GM19397 (cell line): Measurements from ENCODE around the gene PTPRU.

Experiments used
- ATAC-seq: cut with Tn5 transposase; IDR thresholded peaks from one replicate; pipeline ENCODE4 v1.9.1; 2021; ENCODE audit warnings: mild to moderate bottlenecking, moderate library complexity; ENCODE audit not compliant: unreplicated experiment

The PTPRU gene

DNA sequence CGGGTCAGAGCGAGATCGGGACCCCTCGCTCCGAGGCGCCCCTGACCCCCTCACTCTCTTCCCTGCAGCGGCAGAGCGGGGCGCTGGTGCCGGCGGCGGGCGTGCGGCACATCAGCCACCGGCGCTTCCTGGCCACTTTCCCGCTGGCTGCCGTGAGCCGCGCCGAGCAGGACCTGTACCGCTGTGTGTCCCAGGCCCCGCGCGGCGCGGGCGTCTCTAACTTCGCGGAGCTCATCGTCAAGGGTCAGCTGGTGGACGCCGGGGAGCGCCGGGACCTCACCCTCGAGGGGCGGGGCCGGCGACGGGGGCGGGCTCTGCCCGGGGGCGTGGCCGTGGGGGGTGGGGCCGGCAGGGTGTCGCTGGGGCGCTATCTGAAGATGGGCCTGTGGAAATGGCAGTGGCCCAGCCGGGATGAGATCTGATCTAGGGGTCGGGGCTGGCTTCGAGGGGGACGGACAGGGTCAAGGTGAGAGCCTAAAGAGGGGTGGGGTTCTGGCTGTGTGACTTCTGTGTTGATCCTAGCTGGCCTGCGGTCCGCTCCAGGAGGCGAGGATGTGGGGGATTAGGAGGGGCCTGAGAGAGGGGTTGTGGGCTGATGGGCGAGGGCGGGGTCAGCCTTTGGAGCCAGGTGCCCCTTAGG is 23.6 kb downstream of the PTPRU start:
- ATAC-seq, result no peak

DNA sequence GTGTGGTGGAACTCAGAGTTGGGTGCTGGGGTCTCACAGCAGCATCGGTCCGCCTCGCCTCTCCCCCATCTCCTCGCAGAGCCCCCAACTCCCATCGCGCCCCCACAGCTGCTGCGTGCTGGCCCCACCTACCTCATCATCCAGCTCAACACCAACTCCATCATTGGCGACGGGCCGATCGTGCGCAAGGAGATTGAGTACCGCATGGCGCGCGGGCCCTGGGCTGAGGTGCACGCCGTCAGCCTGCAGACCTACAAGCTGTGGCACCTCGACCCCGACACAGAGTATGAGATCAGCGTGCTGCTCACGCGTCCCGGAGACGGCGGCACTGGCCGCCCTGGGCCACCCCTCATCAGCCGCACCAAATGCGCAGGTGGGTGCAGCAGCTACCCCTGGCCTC is 24.2 kb downstream of the PTPRU start:
- ATAC-seq, result no peak

DNA sequence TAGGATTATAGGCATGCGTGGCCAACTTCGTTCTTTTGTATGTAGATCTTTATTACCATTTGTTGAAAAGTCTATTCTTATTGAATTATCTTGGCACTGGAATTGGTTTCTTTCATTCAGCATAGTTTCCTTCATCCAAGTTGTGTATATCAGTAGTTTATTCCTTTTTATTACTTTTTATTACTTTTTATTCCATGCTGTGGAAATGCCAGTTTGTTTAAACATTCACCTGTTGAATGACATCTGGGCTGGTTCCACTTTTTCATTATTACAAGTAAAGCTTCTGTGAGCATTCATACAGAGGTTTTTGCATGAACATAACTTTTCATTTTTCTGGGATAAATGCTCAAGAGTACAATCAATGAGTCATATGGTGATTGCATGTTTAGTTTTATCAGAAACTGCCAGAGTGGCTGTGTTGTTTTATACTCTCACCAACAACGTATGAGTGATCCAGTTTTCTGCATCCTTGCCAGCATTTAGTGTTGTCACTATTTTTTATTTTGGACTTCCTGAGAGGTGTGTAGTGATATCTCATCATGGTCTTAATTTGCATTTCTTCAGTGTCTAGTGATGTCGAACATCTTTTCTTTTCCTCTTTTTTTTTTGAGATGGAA is 28.6 kb downstream of the PTPRU start:
- ATAC-seq, result no peak

DNA sequence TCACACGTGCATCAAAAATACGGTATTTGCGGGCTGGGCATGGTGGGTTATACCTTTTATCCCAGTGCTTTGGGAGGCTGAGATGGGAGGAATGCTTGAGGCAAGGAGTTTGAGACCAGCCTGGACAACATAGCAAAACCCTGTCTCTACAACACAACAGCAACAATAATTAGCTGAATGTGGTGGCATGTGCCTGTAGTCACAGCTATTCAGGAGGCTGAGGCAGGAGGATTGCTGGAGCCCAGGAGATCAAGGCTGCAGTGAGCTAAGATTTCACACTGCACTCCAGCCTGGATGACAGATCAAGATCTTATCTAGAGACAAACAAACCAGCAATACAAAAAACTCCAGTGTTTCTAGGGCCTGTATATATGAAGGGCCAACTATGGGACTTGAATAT is 30.6 kb downstream of the PTPRU start:
- no peak for ATAC-seq

DNA sequence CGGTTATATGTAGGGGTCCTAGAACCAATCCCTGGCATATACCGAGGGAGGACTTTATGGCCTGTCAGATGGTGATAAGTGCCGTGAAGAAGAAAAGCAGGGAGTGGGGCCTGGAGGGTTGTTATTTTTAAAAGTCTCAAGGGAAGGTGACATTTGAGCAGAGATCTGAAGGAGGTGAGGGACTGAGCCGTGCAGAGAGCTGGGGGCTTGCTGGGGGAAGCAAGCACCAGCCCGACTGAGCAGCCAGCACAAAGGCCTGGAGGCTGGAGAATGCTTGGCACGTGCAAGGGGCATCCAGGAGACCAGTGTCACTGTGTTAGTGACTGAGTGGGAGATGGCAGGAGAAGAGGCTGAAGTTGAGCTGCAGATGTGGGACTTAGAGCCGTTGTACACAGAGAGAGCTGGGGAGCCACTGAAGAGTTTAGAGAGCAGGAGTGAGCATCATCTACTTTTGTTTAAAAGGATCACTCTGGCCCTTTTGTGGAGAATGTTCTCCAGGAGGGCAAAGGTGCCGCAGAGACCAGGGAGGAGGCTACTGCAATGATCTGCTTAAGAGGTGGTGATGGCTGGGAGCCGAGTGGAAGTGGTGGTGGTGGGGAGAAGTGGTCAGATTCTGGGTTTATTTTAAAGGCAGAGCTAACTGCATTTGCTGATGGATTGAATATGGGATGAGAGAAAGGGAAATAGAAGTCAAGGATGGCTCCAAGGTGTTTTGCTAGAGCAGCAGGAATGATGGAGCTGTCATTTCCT is 31.2 kb downstream of the PTPRU start:
- no peak for ATAC-seq

DNA sequence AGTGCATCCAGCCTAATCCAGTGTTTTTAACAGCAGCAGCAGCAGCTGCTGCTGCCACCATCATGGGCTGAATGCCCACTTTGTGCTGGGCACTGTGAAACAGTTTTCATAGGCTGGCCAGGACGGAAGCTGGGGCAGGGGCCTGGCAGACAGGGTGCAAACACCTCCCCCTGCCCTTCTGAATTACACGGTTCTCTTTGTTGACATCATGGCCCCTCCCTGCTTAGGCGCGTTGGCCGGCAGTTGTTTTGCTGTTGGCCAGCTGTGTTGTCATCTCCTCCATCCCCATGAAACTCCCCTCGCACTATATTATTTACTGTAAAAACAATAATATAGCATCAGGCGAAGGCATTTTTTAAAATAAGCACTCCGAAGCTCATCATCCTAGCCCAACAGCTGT is 33.1 kb downstream of the PTPRU start:
- no peak for ATAC-seq

DNA sequence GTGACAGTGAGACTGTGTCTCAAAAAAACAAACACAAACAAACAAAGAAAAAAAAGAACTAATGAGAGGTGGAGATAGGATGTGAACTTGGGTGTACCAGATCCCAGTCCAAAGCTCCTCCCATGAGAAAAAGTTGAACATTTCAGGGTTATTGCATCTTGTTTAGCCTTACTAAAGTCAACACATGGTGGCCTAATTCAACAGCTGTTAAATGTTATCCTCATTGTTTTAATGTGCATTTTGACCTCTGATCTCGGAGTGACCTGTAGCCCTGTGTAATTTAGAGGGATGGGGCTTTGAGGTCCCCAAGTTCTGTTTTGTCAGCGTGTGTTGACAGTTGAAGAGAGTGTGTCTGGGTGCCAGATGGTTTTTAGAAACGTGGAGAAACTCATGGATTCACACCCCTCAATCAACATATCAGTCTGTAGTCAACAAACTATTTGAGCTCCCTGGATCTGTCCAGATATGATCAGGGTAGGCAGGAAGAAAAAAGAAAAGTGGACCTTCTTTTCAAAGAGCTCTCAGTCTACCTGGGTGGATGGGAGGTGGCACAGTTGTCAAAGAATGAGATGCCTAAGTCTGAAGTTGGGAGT is 34.7 kb downstream of the PTPRU start:
- no peak for ATAC-seq

DNA sequence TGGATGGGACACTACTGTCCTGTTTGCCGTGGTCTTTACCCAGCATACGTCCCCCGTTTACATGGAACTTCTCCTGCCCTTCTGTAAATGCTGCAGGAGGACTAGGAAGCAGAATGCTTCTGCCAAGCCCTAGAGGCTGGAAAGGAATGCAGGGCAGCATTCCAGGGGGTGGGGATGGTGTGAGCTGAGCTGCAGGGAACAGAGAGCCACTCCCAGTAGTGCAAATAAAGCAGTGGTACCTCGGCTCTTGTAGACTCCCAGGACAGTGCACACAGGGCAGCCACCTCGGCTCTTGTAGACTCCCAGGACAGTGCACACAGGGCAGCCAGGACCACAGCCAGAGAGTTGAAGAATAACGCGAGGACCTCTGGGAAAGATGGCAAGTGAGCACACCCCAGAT is 35.4 kb downstream of the PTPRU start:
- ATAC-seq, result no peak

DNA sequence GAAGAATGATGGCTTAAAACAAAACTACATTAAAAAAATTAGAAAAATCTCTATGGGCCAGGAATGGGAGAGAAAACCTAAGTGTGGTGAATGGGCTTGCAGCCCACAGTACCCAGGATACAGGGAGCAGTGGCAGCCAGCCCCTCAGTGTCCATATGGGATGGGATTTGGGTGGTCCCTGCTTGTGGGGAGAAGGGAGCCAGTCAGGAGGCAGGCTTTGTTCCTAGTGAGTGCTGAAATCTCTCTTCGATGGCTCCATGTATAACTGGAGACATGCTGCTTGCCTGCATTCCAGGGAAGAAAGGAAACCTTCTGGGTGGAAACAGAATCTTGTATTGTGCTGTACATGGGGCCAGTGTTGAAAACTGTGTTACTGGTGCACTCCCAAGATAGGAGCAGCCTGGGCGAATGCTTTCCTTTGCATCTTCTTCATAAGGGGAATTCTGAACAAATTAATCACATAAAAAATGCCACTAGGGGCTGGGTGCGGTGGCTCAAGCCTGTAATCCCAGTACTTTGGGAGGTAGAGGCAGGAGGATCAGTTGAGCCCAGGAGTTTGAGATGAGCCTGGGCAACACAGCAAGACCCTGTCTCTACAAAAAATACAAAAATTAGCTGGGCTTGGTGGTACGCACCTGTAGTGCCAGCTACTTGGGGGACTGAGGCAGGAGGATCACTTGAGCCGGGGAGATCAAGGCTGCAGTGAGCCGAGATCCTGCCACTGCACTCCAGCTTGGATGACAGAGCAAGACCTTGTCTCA is 36.0 kb downstream of the PTPRU start:
- no peak for ATAC-seq

DNA sequence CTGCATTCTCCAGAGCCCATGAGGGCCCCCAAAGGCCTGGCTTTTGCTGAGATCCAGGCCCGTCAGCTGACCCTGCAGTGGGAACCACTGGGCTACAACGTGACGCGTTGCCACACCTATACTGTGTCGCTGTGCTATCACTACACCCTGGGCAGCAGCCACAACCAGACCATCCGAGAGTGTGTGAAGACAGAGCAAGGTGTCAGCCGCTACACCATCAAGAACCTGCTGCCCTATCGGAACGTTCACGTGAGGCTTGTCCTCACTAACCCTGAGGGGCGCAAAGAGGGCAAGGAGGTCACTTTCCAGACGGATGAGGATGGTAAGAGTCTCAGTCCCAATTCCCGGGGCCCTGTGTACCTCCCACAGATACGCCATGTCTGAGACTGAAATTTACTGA is 39.1 kb downstream of the PTPRU start:
- ATAC-seq, result no peak

DNA sequence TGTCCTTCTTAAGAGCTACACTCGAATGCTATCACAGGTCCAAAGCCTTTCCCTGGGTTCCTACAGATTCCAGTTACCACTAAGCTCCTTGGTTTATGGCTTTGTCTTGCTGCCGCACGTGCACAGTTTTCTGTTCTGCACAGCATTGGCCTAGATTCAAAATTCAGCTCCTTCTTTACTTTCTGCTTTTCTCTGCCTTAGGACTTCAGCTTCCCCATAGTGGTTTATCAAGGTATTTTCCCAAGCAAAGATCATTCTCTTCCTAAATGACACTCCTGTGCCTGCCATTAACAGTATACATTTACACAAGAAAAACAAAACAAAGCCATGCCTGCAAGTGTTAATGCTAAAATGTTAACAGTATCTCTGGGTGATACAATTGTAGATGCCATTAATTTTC is 41.8 kb downstream of the PTPRU start:
- no peak for ATAC-seq

DNA sequence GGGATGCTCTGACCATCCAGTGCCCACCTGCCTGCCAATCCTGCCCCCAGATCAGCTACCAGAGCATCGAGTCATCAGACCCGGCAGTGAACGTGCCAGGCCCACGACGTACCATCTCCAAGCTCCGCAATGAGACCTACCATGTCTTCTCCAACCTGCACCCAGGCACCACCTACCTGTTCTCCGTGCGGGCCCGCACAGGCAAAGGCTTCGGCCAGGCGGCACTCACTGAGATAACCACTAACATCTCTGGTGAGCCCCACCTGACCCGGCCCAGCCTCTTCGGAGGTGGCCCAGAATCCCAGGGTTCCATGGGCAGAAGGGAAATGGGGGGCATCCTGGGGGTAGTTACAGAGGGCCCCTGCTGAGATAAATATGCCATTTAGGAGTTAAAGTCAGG is 43.1 kb downstream of the PTPRU start:
- ATAC-seq, result no peak

DNA sequence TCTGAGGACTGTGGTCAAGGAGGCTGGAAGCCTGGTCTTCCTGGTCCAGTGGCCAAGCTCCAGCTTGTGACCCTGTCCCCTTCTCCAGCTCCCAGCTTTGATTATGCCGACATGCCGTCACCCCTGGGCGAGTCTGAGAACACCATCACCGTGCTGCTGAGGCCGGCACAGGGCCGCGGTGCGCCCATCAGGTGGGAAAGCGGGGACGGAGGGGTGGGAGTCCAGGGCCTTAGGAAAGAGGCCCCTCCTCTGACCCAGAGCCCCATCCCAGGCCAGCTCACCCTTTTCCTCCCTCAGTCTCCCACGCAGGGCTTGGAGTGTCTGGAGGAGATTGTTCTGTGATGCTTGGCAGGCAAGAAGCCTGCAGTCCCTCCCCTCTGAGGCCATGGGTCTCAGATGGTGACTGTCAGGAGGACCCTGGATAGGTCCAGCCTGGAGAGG is 43.6 kb downstream of the PTPRU start:
- no peak for ATAC-seq

DNA sequence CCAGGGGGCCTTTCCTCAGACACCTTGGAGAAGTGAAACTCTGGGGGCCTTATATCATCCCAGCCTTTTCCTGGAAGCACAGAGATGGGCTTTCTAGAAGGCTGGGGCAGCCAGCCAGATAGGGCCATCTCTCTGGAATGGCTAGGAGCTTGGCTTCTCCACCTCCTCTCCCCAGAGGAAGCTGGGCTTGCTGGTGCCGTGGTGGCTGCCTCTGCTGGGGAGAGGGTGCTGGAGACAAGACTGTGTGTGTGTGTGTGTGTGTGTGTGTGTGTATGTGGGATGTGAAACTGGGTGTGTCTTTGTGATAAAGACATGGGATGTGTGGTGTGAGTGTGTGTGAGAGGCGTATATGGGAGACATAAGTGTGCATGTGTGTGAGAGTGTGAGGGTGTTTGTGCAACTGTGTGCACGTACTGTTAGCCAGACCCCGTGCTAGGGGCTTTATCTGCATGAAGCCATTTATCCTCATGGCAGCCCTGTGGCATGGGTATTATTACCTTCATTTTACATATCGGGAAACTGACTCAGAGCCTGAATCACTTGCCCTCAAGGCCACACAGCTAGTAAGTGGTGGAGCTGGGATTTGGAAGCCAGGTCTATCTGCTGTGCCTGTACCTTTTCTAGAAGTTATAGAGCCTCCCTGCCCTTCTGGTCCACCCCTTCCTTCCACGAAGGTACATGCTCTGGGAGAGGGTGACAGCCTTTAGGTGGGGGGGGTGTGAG is 44.2 kb downstream of the PTPRU start:
- ATAC-seq, result no peak

DNA sequence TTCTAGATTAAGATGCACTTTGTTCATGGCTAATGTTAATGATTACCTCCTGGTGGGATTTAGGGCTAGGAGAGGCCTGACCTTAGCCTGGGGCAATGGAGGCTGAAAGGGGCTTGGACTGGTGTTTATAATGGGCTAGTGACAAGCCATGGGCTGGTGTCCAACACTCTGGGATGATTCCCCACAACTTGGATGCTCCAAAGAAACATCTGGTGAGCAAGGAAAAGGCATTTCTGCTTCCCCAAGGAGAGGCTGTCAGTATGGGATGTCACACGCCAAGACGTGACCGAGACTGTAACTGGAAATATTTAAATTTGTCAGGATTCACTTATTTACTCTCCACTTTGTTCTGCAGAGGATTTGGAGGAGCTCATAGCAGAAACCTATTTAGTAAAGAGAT is 45.2 kb downstream of the PTPRU start:
- ATAC-seq, result no peak

DNA sequence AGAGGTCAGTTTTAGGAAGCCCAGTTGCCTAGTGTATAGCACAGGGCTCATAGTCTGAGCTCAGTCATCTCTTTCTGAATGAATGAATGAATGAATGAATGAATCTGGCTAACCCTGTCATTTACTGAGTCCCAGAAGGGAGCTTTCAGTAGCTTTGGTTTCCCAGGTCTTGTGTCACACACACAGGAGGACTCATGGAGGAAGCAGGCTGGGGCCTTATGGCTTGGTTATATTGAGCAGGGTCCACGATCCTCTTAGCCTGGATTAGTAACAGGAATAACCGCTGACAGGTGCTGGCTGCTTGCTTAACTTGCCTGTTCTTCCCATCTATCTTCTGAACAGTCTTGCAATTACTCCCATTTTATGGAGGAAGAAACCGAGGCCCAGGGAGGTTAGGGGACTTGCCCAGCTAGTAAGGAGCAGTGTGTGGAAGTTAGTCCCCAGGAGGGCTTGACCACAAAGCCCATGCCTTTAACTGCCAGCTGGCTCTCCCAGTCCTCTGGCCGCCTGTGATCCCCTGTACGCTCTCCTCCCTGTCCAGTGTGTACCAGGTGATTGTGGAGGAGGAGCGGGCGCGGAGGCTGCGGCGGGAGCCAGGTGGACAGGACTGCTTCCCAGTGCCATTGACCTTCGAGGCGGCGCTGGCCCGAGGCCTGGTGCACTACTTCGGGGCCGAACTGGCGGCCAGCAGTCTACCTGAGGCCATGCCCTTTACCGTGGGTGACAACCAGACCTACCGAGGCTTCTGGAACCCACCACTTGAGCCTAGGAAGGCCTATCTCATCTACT is 46.0 kb downstream of the PTPRU start:
- ATAC-seq, result no peak

DNA sequence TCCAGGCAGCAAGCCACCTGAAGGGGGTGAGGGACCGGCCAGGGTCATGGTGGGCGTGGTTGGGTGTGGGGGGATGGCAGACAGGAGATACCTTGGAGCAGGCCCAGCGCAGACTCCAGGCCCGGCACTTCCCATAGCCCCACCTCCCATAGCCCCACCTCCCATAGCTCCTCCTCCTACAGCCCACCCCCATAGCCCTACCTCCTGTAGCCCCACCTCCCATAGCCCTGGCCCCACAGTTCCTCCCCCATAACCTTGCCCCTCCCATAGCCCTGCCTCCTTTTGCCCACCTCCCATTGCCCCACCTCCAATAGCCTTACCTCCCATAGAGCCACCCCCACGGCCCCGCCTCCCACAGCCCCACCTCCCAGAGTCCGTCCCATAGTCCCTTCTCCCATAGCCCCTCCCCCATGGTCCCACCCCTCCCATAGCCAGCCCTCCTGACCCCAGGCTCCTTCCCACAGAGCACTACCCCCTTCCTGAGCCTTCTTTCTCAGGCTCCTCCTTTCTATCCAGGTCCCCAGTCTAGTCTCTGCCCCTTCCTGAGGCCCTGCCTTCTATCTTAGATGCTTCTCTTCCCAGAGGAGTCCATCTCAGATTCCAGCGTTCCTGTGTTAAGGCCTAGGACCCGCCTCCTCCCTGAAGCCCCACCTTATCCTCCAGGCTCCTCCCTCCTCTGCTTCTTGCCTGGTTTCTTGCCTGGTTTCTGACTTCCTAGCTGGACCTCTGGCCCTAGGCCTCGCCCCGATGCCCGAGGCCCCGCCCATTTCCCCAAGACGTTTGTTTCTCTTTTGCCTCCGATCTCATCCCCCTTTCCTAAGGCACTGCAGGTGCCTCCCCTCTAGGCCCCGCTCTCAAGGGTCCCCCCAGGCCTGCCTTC is 46.8 kb downstream of the PTPRU start:
- ATAC-seq, result no peak

DNA sequence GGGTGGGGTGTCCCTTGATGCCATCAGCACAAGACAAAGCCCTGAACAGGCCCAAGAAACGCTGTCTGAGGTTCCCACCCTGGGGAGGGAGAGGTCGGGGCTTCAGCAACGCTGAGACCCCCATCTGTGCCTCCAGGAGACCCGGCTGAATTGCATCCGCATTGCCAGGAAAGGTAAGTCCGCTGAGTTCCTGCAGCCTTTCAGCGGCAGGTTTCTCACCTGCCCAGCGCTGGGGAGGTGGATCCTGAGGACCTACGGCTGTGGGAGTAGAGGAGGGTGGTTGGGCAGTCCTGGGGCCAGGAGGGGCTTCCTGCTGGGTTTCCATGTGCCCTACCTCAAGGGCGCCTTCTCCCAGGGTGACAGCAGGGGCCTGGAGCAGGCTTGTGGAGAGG is 47.5 kb downstream of the PTPRU start:
- no peak for ATAC-seq
